Stimulated activated CD4-positive, alpha-beta T cell treated with anti-CD3 and anti-CD28 coated beads, Interleukin-12 subunit alpha, Interleukin-12 subunit beta, amount 100 ng/mL, for 24 hours (primary cell): ENCODE results near the gene RAD51D.
"Not testable (repeated sequence)": the region's sequence is repeated elsewhere in the genome, so short reads cannot be mapped to it uniquely, and the experiment has no call there.

Experiments used
- DNase-seq, 2 experiments: peaks; one replicate each; pipeline ENCODE4 v3.0.0-alpha.2; 2020; ENCODE audit warnings: low read depth in 2 of 2

The RAD51D gene

DNA sequence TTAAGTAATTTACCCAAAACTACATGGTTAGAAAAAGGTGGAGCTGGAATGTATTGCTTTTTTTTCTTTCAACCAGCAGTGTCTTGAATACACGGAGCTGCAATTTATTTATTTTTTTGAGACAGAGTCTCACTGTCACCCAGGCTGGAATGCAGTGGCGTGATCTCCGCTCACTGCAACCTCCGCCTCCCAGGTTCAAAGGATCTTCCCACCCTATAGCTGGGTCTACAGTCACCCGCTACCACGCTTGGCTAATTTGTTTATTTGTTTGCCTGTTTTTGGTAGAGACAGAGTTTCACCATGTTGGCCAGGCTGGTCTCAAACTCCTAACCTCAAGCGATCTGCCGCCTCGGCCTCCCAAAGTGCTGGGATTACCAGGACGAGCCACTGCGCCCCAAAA lies 29.0 kb downstream of the RAD51D start:
- DNase-seq, result not testable (repeated sequence)

GRCh38 chr17:35089586-35090296 lies 29.9 kb downstream of the RAD51D start:
- peak in 1 of 2 experiments; percentile 40 for DNase-seq

- DNase-seq, result peak; percentile 74 to 83
Measured at GRCh38 chr17:35088881-35089585, 30.6 kb downstream of the RAD51D start.

DNA sequence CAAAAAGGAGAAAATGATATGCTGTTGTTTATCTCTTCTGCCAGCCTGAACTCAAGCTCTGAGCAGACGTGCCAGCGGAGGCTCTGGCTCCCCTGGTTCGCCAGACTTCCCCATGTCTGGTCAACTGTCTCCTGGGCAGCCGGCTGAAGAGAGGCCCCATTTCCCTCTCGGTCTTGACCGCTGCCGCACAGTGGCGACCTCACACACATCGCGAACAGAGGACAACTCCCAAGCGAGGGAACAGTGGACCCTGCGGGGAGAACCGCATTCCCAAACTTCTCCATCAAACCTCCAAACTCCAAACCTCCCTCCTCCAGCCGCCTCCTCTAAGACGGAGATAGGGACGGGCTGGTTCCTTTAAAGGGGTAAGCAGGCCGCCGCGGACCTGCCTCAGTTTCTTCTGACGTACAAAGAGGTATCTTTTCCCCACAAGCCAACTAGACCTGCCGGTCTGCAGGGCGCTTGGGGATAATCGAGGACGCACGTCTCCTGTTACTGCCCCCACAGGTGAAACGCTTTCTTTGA lies 31.2 kb downstream of the RAD51D start:
- DNase-seq, result no peak

- no peak for DNase-seq
Measured at GRCh38 chr17:35087731-35088355, 31.8 kb downstream of the RAD51D start.

GRCh38 chr17:35086931-35087573 lies 32.6 kb downstream of the RAD51D start:
- no peak for DNase-seq

GRCh38 chr17:35086164-35086563 lies 33.5 kb downstream of the RAD51D start:
- no peak for DNase-seq

DNA sequence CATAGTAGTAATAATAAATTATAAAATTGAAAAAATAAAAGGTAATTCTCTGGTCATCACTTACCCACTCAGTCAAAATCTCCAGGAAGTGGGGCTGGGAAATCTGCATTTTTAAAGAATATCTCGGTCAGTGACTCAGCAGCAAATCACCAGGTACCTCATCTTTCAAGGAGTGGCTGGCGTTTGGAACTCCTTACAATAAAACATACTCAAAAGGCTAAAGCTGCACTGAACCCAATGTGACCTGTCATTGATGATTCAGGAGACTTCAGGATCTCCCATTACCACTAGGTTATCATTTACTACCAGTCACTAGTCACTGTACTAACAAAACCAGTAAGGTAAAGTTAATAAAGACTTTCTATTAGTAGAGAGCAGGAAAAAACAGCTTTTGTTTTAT lies 34.7 kb downstream of the RAD51D start:
- no peak for DNase-seq

DNA sequence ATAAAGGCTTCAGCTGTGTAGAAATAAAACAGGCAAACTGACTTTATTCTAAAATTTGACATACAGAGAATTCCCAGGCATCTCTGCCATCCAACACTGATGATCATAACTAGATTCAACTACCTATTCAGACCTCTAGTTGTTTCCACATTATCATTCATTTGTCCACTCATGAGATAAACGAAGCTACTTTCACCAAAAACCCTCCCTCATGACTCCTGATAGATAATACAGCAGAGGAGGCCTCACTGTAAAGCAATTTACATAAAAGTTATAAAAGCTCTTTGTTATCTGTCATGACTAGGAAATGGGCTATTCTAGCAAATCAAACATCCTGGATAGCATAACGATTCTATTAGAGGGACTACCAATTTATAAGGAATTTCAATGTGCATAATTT lies 36.6 kb downstream of the RAD51D start:
- DNase-seq, result no peak

GRCh38 chr17:35082073-35082657 lies 37.5 kb downstream of the RAD51D start:
- no peak for DNase-seq

DNA sequence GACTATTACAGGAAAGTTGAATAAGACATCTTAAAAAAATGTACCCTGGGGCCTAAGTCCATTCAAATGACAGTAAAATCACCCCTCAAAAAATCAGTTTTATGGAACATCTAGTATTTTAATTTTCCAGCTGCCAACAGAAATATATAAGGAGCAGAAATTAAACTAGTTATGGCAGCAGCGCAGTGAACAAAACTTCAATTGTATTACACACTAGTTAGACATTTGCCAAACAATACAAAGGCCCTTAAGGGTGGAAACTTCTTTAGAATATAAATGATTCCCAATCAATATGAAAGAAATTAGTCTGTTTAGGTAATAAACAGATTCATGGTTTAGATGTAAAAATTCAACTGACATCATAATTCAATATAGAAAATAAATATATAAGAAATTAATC lies 38.0 kb downstream of the RAD51D start:
- DNase-seq, result no peak

GRCh38 chr17:35080536-35080935 lies 39.1 kb downstream of the RAD51D start:
- DNase-seq, result no peak

- DNase-seq, result no peak
Measured at GRCh38 chr17:35079547-35080423, 39.9 kb downstream of the RAD51D start.

GRCh38 chr17:35076874-35077273 lies 42.8 kb downstream of the RAD51D start:
- no peak for DNase-seq

- no peak for DNase-seq
Measured at GRCh38 chr17:35074711-35075707, 44.7 kb downstream of the RAD51D start.

DNA sequence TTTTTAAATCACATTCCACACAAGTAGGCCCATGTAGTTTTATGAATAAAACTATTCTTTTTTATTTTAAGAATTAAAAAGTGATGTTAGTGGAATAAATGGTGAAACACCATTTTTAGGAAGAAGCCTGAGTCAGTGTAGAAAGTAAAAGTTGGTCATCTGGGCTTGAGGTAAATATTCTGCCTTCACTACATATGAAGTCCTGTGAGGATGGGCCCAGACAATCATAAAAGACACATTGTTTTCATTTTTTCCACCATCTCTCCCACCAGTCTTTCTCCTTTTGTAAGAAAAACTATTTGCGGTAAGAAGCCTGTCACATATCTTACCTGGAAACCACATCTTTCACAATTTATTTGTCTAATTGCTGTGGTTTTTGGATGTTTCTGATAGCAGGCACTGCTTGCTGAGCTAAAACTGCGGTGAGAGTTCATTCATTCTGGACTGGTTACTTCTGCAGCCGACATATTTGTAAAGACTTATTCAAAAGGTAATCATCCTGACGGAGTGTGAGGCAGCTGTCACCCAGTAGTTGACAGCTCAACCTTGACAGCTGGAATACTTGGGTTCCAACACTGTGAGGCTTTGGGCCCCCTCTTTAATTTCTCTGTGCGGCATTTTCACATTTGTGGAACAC lies 45.6 kb downstream of the RAD51D start:
- DNase-seq, result no peak

GRCh38 chr17:35073183-35073790 lies 46.4 kb downstream of the RAD51D start:
- DNase-seq, result no peak

DNA sequence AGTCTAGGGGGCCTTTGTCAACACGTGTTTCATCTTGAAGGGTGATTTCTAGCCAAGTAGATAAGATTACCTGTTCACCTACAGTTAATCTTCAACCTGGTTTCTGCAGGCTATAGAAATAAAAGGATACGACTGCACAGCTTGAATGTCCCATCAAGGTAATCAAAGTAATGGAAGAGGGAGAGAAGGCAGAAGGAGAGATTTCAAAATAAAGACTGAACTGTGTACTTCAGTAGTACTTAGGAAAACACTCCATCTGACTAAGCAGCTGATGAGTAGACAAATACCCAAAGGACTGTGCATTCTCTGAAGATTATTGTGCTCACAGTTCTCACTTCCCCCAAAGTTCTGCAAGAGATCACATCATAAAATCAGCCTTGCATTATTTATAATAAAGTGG lies 50.3 kb downstream of the RAD51D start:
- DNase-seq, result no peak

GRCh38 chr17:35068249-35068648 lies 51.4 kb downstream of the RAD51D start:
- no peak for DNase-seq
